Stimulated activated effector memory CD8-positive, alpha-beta T cell treated with anti-CD3 and anti-CD28 coated beads, Interleukin-12 subunit alpha, Interleukin-12 subunit beta, amount 100 ng/mL, for 72 hours (primary cell): ENCODE measurements around the gene ANTXR1.

Source experiments
- ATAC-seq: fragments of 150-1000 bp; cut with Tn5 transposase; 2 replicates; pipeline ENCODE4 v1.10.0; 2021
- DNase-seq, 2 donors: peaks; one replicate each; pipeline ENCODE4 v3.0.0; 2021 to 2022; ENCODE audit warnings: low spot score in 2 of 2
- H3K27ac Mint-ChIP-seq: one replicate; pipeline ENCODE4 v1.8.0; 2022; ENCODE audit warnings: mild to moderate bottlenecking, mixed read lengths
- H3K36me3 Mint-ChIP-seq: one replicate; pipeline ENCODE4 v1.8.0; 2022; ENCODE audit warnings: mild to moderate bottlenecking, mixed read lengths
- H3K4me1 Mint-ChIP-seq: one replicate; pipeline ENCODE4 v1.8.0; 2022; ENCODE audit warnings: mixed read lengths
- H3K4me3 Mint-ChIP-seq: one replicate; pipeline ENCODE4 v1.8.0; 2022; ENCODE audit warnings: mild to moderate bottlenecking, mixed read lengths
- H3K9me3 Mint-ChIP-seq: one replicate; pipeline ENCODE4 v1.8.0; 2022; ENCODE audit warnings: mixed read lengths

Gene ANTXR1

GRCh38 chr2:69067026-69067630 lies 54.1 kb downstream of the ANTXR1 start:
- H3K9me3 Mint-ChIP-seq = peaks cover 4% of the 10 kb centered on the region
- no peaks in the 10 kb centered on the region for H3K36me3 Mint-ChIP-seq
- H3K27ac Mint-ChIP-seq = no peak overlapping the region
- no peaks in the 10 kb centered on the region for H3K4me1 Mint-ChIP-seq
- no peak overlapping the region for H3K4me3 Mint-ChIP-seq
- DNase-seq (no peak), ATAC-seq (no peak)

GRCh38 chr2:69067866-69068265 lies 54.9 kb downstream of the ANTXR1 start:
- H3K27ac Mint-ChIP-seq = no peak overlapping the region
- no peaks in the 10 kb centered on the region for H3K36me3 Mint-ChIP-seq
- H3K4me1 Mint-ChIP-seq = no peaks in the 10 kb centered on the region
- no peak overlapping the region for H3K4me3 Mint-ChIP-seq
- ATAC-seq = no peak
- H3K9me3 Mint-ChIP-seq = peaks cover 4% of the 10 kb centered on the region
- no peak for DNase-seq

- Mint-ChIP-seq H3K9me3 (no peaks in the 10 kb centered on the region), H3K36me3 (no peaks in the 10 kb centered on the region), H3K4me3 (no peak overlapping the region), H3K4me1 (no peaks in the 10 kb centered on the region), H3K27ac (no peak overlapping the region)
- DNase-seq (no peak), ATAC-seq (no peak)
Observed at GRCh38 chr2:69070969-69071368, 58.0 kb downstream of the ANTXR1 start.

- ATAC-seq = no peak
- Mint-ChIP-seq H3K4me1 (no peaks in the 10 kb centered on the region), H3K27ac (no peak overlapping the region), H3K4me3 (no peak overlapping the region), H3K9me3 (no peaks in the 10 kb centered on the region), H3K36me3 (no peaks in the 10 kb centered on the region)
- no peak for DNase-seq
Observed at GRCh38 chr2:69073928-69074570, 61.1 kb downstream of the ANTXR1 start.

GRCh38 chr2:69074918-69075317 lies 61.9 kb downstream of the ANTXR1 start:
- Mint-ChIP-seq H3K27ac (no peak overlapping the region), H3K4me3 (no peak overlapping the region), H3K4me1 (no peaks in the 10 kb centered on the region), H3K9me3 (no peaks in the 10 kb centered on the region), H3K36me3 (no peaks in the 10 kb centered on the region)
- ATAC-seq (no peak), DNase-seq (no peak)

- no peak overlapping the region for H3K4me3 Mint-ChIP-seq
- DNase-seq (no peak), ATAC-seq (no peak)
- no peak overlapping the region for H3K27ac Mint-ChIP-seq
- no peaks in the 10 kb centered on the region for H3K9me3 Mint-ChIP-seq
- no peaks in the 10 kb centered on the region for H3K36me3 Mint-ChIP-seq
- no peaks in the 10 kb centered on the region for H3K4me1 Mint-ChIP-seq
Observed at GRCh38 chr2:69075486-69075885, 62.5 kb downstream of the ANTXR1 start.

GRCh38 chr2:69076601-69077000 lies 63.6 kb downstream of the ANTXR1 start:
- no peak for DNase-seq

GRCh38 chr2:69077252-69077950 lies 64.4 kb downstream of the ANTXR1 start:
- Mint-ChIP-seq H3K36me3 (no peaks in the 10 kb centered on the region), H3K27ac (no peak overlapping the region), H3K9me3 (no peaks in the 10 kb centered on the region), H3K4me1 (no peaks in the 10 kb centered on the region), H3K4me3 (no peak overlapping the region)
- DNase-seq (no peak), ATAC-seq (no peak)

More at GRCh38 chr2:69076601-69077000, 63.6 kb downstream of the ANTXR1 start:
- no peaks in the 10 kb centered on the region for H3K4me1 Mint-ChIP-seq
- no peak overlapping the region for H3K4me3 Mint-ChIP-seq
- no peaks in the 10 kb centered on the region for H3K9me3 Mint-ChIP-seq
- H3K27ac Mint-ChIP-seq = no peak overlapping the region
- ATAC-seq = no peak
- H3K36me3 Mint-ChIP-seq = no peaks in the 10 kb centered on the region

- no peak for ATAC-seq
- H3K36me3 Mint-ChIP-seq = no peaks in the 10 kb centered on the region
- H3K27ac Mint-ChIP-seq = no peak overlapping the region
- no peak overlapping the region for H3K4me3 Mint-ChIP-seq
- H3K4me1 Mint-ChIP-seq = no peaks in the 10 kb centered on the region
- no peak for DNase-seq
- no peaks in the 10 kb centered on the region for H3K9me3 Mint-ChIP-seq
Observed at GRCh38 chr2:69080071-69080470, 67.1 kb downstream of the ANTXR1 start.

GRCh38 chr2:69081001-69081580 lies 68.1 kb downstream of the ANTXR1 start:
- DNase-seq (no peak), ATAC-seq (no peak)
- no peaks in the 10 kb centered on the region for H3K36me3 Mint-ChIP-seq
- no peak overlapping the region for H3K4me3 Mint-ChIP-seq
- H3K27ac Mint-ChIP-seq = no peak overlapping the region
- no peaks in the 10 kb centered on the region for H3K4me1 Mint-ChIP-seq
- no peaks in the 10 kb centered on the region for H3K9me3 Mint-ChIP-seq

GRCh38 chr2:69081757-69082156 lies 68.8 kb downstream of the ANTXR1 start:
- Mint-ChIP-seq H3K36me3 (no peaks in the 10 kb centered on the region), H3K4me1 (no peaks in the 10 kb centered on the region), H3K4me3 (no peak overlapping the region), H3K27ac (no peak overlapping the region), H3K9me3 (no peaks in the 10 kb centered on the region)
- ATAC-seq (no peak), DNase-seq (no peak)

- Mint-ChIP-seq H3K9me3 (no peaks in the 10 kb centered on the region), H3K27ac (no peak overlapping the region), H3K4me3 (no peak overlapping the region), H3K36me3 (no peaks in the 10 kb centered on the region), H3K4me1 (no peaks in the 10 kb centered on the region)
- ATAC-seq = no peak
- no peak for DNase-seq
Observed at GRCh38 chr2:69082430-69082997, 69.5 kb downstream of the ANTXR1 start.

- Mint-ChIP-seq H3K4me3 (no peak overlapping the region), H3K36me3 (no peaks in the 10 kb centered on the region), H3K27ac (no peak overlapping the region), H3K9me3 (no peaks in the 10 kb centered on the region), H3K4me1 (no peaks in the 10 kb centered on the region)
- DNase-seq (no peak), ATAC-seq (no peak)
Observed at GRCh38 chr2:69083235-69083748, 70.3 kb downstream of the ANTXR1 start.

GRCh38 chr2:69084492-69084891 lies 71.5 kb downstream of the ANTXR1 start:
- ATAC-seq = no peak
- DNase-seq = no peak
- Mint-ChIP-seq H3K4me3 (no peak overlapping the region), H3K4me1 (no peaks in the 10 kb centered on the region), H3K36me3 (no peaks in the 10 kb centered on the region), H3K9me3 (no peaks in the 10 kb centered on the region), H3K27ac (no peak overlapping the region)

GRCh38 chr2:69086466-69086865 lies 73.5 kb downstream of the ANTXR1 start:
- no peak for ATAC-seq
- no peaks in the 10 kb centered on the region for H3K9me3 Mint-ChIP-seq
- H3K4me1 Mint-ChIP-seq = no peaks in the 10 kb centered on the region
- no peak overlapping the region for H3K27ac Mint-ChIP-seq
- H3K4me3 Mint-ChIP-seq = no peak overlapping the region
- no peak for DNase-seq
- no peaks in the 10 kb centered on the region for H3K36me3 Mint-ChIP-seq
